Fibroblast of lung (primary cell): Measurements from ENCODE around the gene LATS1. TPM values are rescaled to one million over a fixed set of nuclear protein-coding genes. Genes with fewer than 3 reads are reported as not detected.

ENCODE experiments used
- DNase-seq, 2 donors: peaks; one replicate each; pipeline versions ENCODE4 v3.0.0 to v3.0.0-alpha.2; 2010; ENCODE audit warnings: low read depth in 2 of 2
- H2AFZ ChIP-seq: 2 replicates; pipeline ENCODE4 v1.5.1; 2012; ENCODE audit warnings: low read length, control low read depth, inconsistent platforms
- H3K27ac ChIP-seq: 2 replicates; pipeline ENCODE4 v1.5.1; 2011; ENCODE audit warnings: low read length, control low read depth; ENCODE audit not compliant: insufficient read depth
- H3K27me3 ChIP-seq: 2 replicates; pipeline ENCODE4 v1.5.1; 2011; ENCODE audit warnings: mild to moderate bottlenecking, low read length; ENCODE audit not compliant: control insufficient read depth, insufficient read depth
- H3K36me3 ChIP-seq: 2 replicates; pipeline ENCODE4 v1.5.1; 2011; ENCODE audit warnings: low read length; ENCODE audit not compliant: control insufficient read depth, insufficient read depth
- H3K4me1 ChIP-seq: 2 replicates; pipeline ENCODE4 v1.5.1; 2011; ENCODE audit warnings: low read length; ENCODE audit not compliant: control insufficient read depth, insufficient read depth; ENCODE audit errors: extremely low read depth
- H3K4me2 ChIP-seq: 2 replicates; pipeline ENCODE4 v1.5.1; 2011; ENCODE audit warnings: low read length, control low read depth; ENCODE audit not compliant: insufficient read depth; ENCODE audit errors: extremely low read depth
- H3K4me3 ChIP-seq, 4 experiments: fragments of 200-600 bp in 1 of 4; sonication (generic) in 1 of 4; replicated peaks in 1 of 4; 2 replicates each; pipeline ENCODE4 v1.5.1; 2011 to 2016; ENCODE audit warnings: low read length in 4 of 4, low read depth in 3 of 4, mild to moderate bottlenecking in 3 of 4, control low read depth in 2 of 4, inconsistent platforms in 1 of 4, mixed read lengths in 1 of 4; ENCODE audit not compliant: insufficient read depth in 1 of 4; ENCODE audit errors: control extremely low read depth in 1 of 4
- H3K79me2 ChIP-seq: 2 replicates; pipeline ENCODE4 v1.5.1; 2012; ENCODE audit warnings: mild to moderate bottlenecking, low read length, inconsistent platforms; ENCODE audit not compliant: control insufficient read depth, insufficient read depth
- H3K9ac ChIP-seq: 2 replicates; pipeline ENCODE4 v1.5.1; 2011; ENCODE audit warnings: mild to moderate bottlenecking, low read length, control low read depth; ENCODE audit not compliant: insufficient read depth
- H3K9me3 ChIP-seq: 2 replicates; pipeline ENCODE4 v1.5.1; 2012; ENCODE audit warnings: low read depth, low read length; ENCODE audit not compliant: control insufficient read depth, insufficient read depth
- H4K20me1 ChIP-seq: 2 replicates; pipeline ENCODE4 v1.5.1; 2011; ENCODE audit warnings: low read length; ENCODE audit not compliant: control insufficient read depth, insufficient read depth; ENCODE audit errors: extremely low read depth
- EZH2 ChIP-seq: IDR thresholded peaks from 2 replicates; pipeline ENCODE4 v1.5.1; 2012; ENCODE audit warnings: low read length, control low read depth, mild to moderate bottlenecking; ENCODE audit errors: missing control alignments
- polyA plus RNA-seq, 2 donors: library from polyadenylated mRNA; depleted of rRNA in 1 of 2; stranded (reverse) in 1 of 2; unstranded in 1 of 2; fragments of >200 nt; gene quantifications; 2 replicates each; pipeline ENCODE4 v1.2.1, GENCODE V29; 2011 to 2012; ENCODE audit warnings: missing spikeins in 1 of 2
- total RNA-seq: library from RNA; depleted of rRNA; stranded (reverse); fragments of >200 nt; gene quantifications from 2 replicates; pipeline ENCODE4 v1.2.1, GENCODE V29; 2014
- TF ChIP-seq, protein P1 (sequence below), 2 donors: IDR thresholded peaks in 1 of 2; conservative IDR thresholded peaks in 1 of 2; 1 replicate in 1 of 2; 2 replicates in 1 of 2; pipeline ENCODE4 v1.5.1; 2011 to 2012; ENCODE audit warnings: low read length in 2 of 2, control low read depth in 1 of 2, inconsistent platforms in 1 of 2, low read depth in 1 of 2, mild to moderate bottlenecking in 1 of 2

The LATS1 gene
- total and polyA plus RNA-seq, 2 donors (not counting 1 experiment from before 2014, with no cell fraction given) = 8.6 to 20.3 TPM

DNA sequence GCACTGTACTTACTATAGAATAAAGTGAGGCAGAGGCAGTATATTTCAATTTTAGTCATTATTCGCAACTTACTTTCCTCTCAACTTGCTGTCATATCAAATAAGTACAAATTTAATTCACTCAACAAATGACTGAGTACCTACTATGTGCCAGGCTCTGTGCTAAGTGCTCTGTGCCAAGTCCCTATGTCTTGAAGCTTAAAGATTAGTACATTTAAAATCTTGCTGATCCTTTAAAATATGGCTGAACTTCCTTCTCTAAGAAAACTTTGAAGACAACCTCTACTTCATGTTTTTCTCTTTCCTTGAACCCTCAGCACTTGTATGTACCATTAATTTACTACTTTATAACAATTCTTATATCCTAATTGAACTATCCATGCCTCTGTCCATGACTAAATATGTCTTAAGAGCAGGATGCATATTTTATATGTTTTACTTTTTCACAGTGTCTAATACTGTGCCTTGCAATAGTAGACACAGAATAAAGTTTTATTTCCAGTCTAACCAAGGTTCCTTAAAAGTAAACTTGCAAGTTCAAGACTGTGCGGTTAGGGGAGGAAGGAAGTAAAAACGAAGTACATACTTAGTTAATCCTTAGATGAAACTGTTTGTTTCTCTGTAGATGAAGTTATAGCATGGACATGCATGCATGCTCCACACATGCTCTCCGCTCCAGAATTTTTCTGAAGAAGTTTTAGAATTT, 10.0 kb upstream of the LATS1 start:
- DNase-seq = no peak

DNA sequence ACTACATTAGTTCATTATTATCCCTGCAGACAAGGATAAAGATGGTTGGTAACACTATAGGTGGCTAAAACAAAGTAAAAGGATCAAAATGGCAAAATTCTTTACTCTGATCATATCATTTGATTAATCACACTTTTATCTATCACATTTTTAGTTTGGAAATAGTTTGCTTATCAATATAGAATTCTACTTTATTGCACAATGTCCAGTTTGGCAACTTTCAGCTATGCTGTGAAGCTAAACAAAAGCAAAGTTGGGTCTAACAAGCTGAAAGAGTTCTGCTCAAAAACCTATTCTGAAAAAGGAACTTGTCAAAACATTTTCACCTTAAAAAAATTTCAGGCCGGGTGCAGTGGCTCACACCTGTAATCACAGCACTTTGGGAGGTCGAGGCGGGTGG, 7.9 kb upstream of the LATS1 start:
- no peak overlapping the region for H2AFZ ChIP-seq
- H3K36me3 ChIP-seq = peaks cover 7% of the 10 kb centered on the region
- no peaks in the 10 kb centered on the region for H4K20me1 ChIP-seq
- H3K9me3 ChIP-seq = no peaks in the 10 kb centered on the region
- DNase-seq = no peak
- no peaks in the 10 kb centered on the region for H3K27me3 ChIP-seq
- TF ChIP-seq, protein P1, sequence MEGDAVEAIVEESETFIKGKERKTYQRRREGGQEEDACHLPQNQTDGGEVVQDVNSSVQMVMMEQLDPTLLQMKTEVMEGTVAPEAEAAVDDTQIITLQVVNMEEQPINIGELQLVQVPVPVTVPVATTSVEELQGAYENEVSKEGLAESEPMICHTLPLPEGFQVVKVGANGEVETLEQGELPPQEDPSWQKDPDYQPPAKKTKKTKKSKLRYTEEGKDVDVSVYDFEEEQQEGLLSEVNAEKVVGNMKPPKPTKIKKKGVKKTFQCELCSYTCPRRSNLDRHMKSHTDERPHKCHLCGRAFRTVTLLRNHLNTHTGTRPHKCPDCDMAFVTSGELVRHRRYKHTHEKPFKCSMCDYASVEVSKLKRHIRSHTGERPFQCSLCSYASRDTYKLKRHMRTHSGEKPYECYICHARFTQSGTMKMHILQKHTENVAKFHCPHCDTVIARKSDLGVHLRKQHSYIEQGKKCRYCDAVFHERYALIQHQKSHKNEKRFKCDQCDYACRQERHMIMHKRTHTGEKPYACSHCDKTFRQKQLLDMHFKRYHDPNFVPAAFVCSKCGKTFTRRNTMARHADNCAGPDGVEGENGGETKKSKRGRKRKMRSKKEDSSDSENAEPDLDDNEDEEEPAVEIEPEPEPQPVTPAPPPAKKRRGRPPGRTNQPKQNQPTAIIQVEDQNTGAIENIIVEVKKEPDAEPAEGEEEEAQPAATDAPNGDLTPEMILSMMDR (conservative IDR thresholded peaks at IDR 0.05 in 1 of 2, IDR thresholded peaks at IDR 0.05 in 1 of 2; ENCODE audit: low read depth in 1 of 2, low read length in 2 of 2) = no peak
- no peak for TF ChIP-seq EZH2
- no peaks in the 10 kb centered on the region for H3K4me1 ChIP-seq
- H3K27ac ChIP-seq = no peak overlapping the region
- no peak overlapping the region for H3K4me2 ChIP-seq
- H3K79me2 ChIP-seq = no peaks in the 10 kb centered on the region
- no peak overlapping the region for H3K4me3 ChIP-seq
- H3K9ac ChIP-seq = no peak overlapping the region

More for the DNA sequence above, 10.0 kb upstream of the LATS1 start:
- H3K9me3 ChIP-seq = no peaks in the 10 kb centered on the region
- H3K4me3 ChIP-seq = no peak overlapping the region
- TF ChIP-seq, protein P1 (conservative IDR thresholded peaks at IDR 0.05 in 1 of 2, IDR thresholded peaks at IDR 0.05 in 1 of 2; ENCODE audit: low read depth in 1 of 2, low read length in 2 of 2) = no peak
- no peak for TF ChIP-seq EZH2
- H4K20me1 ChIP-seq = no peaks in the 10 kb centered on the region
- H2AFZ ChIP-seq = no peak overlapping the region
- no peak overlapping the region for H3K27ac ChIP-seq
- no peak overlapping the region for H3K4me2 ChIP-seq
- no peaks in the 10 kb centered on the region for H3K4me1 ChIP-seq
- no peak overlapping the region for H3K9ac ChIP-seq
- no peaks in the 10 kb centered on the region for H3K79me2 ChIP-seq
- no peaks in the 10 kb centered on the region for H3K27me3 ChIP-seq
- peaks cover 10% of the 10 kb centered on the region for H3K36me3 ChIP-seq

DNA sequence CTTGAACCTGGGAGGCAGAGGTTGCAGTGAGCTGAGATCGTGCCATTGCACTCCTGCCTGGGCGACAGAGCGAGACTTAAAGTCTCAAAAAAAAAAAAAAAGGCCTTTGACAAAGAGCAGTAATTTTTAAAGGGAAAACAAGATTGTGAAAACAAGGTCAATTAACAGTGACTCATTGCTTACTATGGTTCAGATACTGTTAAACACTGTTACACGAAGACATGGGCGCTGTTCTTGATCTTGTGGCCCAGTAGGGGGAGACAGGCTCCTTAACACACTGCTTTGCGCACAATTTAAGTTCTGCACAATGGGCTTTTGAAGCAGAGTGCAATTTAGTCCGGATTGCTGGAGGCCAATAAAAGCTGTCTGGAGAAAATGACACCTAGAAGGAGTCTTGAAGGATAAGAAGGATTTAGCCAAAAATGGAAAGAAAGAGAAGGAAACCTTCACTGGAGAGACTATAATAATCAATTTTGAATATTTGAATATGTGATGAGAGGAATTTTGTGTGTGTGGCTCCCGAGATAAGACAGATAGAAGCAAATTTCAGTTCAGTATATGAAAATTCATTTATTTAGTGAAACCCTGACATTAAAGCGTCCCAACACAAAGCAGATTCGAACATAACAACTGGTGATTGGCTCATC, 6.0 kb upstream of the LATS1 start:
- Histone ChIP-seq H2AFZ (no peak overlapping the region), H3K4me3 (no peak overlapping the region), H3K27ac (no peak overlapping the region), H3K4me1 (no peaks in the 10 kb centered on the region), H3K4me2 (no peak overlapping the region), H3K9me3 (no peaks in the 10 kb centered on the region), H4K20me1 (no peaks in the 10 kb centered on the region), H3K36me3 (peaks cover 4% of the 10 kb centered on the region), H3K9ac (no peak overlapping the region), H3K27me3 (no peaks in the 10 kb centered on the region), H3K79me2 (no peaks in the 10 kb centered on the region)
- TF ChIP-seq EZH2 = no peak
- TF ChIP-seq, protein P1 (conservative IDR thresholded peaks at IDR 0.05 in 1 of 2, IDR thresholded peaks at IDR 0.05 in 1 of 2; ENCODE audit: low read depth in 1 of 2, low read length in 2 of 2) = peak; percentile 90 to 92
- DNase-seq = peak; percentile 72 to 84
